Activated T-cell treated with anti-CD3 and anti-CD28 coated beads, Interleukin-2, amount 50 U/mL, for 1 hour (primary cell): ENCODE data around the gene SP7.
"Not testable (repeated sequence)": the region's sequence is repeated elsewhere in the genome, so short reads cannot be mapped to it uniquely, and the experiment has no call there.

Source experiments
- DNase-seq: peaks from one replicate; pipeline ENCODE4 v3.0.0-alpha.2; 2020

The SP7 gene

DNA sequence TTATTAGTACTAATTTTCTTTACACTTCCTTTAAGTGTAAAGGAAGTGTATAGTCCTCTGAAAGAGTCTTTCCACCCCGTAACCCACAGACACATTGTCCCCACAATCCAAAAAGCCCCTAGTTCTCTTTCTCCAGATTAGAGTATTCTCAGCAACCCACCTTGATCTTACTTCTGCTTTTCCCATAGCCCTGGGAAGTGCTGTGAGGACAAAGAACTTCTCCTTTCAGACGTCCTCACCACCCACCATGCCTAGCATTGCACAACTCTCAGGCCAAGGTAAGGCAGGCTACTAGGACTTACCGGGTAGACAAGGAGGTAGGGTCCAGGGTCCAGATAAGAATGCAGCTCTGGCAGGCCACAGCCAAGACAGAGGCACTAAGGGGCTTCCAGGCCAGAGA lies 22.2 kb downstream of the SP7 start:
- no peak for DNase-seq

DNA sequence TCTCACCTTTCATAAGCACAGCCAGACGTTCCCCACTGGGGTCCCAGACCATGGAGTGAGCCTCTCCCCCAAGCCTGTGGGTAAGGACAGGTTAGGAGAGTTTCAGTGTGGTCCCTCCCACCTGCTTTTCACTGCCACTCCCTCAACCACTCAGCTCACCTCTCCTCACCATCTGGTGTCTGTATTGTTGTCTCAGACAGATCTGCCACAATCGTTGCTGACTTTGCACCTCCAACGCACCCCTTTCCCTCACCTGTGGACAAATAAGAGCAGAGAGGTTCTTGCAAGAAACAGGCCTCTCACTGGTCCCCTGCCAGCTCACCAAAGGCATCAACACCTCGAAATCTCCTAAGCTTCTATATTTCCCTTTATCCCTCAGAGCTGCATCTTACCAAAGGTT lies 27.9 kb downstream of the SP7 start:
- no peak for DNase-seq

DNA sequence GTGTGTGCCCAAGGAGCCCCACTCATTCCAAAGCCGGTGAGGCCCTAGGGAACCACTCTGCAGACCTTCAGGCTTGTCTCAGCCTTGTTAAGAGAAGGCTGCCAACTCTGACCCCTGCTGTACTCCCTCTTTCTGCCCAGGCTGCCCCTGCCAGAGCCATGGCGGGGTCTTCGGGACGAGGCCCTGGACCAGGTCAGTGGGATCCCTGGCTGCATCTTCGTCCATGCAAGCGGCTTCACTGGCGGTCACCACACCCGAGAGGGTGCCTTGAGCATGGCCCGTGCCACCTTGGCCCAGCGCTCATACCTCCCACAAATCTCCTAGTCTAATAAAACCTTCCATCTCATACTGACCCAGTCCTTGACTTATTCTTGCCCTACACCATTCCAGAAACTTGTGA lies 29.3 kb downstream of the SP7 start:
- no peak for DNase-seq

DNA sequence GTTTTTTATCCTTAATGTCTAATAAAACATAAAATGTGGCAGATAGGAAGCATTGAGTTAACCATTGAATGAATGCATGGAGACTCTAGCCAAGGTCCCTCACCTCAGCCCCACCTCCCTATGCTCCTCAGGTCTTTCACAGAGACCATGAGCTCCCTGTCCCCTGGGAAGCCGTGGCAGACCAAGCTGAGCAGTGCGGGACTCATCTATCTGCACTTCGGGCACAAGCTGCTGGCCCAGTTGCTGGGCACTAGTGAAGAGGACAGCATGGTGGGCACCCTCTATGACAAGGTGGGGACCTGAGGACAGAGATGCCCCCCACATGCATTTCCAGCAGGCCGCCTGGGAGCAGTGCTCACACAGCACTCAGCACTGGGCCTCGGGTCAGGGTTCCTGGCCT lies 33.3 kb downstream of the SP7 start:
- no peak for DNase-seq

DNA sequence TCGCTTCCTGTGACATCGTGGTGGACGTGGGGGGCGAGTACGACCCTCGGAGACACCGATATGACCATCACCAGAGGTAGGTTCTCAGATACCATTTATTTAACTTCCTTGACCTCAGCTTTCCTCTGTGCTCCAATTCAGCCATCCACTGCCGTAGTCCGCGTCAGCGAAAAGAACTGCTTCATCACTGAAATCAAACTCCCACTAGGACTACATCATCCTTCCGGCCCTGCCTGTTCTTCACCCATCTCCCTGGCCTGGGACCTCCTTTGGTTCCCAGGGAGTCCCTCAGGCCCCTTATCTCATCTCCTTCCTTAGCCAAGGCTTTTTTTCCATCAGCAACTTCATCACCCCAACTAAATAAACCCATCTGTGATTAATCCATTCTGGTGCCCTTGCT lies 36.0 kb downstream of the SP7 start:
- DNase-seq = no peak

DNA sequence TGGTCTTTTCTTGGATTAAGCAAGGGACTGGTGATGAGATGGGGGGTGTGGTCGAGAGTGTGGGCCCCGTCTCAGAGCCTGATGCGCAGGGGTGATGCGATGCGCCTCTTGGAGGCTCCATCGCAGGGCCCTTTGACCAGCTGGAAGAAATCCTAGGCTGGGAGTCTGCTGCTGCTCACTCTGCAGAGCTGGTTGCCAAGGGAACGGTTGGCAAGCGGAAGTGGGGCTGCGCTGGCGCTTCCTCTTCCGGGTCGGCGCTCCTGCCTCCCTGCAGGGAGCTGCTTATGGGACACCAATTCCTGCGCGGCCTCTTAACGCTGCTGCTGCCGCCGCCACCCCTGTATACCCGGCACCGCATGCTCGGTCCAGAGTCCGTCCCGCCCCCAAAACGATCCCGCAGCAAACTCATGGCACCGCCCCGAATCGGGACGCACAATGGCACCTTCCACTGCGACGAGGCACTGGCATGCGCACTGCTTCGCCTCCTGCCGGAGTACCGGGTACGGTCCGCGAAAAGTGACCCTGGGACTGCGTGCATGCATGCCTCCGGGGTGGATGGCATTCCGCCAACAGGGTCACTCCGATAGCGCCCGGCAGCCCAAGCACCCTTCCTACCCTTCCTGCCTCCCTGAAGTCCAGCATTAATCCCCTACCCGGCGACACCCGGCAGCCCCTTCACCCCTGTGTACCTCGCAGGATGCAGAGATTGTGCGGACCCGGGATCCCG lies 36.5 kb downstream of the SP7 start, which contains the start of gene MYG1:
Gene MYG1 (plus strand): TSS at position 242 of the 727 bp plus-strand sequence. CDS start 43 bp downstream, at position 285.
- DNase-seq = peak; percentile 81

DNA sequence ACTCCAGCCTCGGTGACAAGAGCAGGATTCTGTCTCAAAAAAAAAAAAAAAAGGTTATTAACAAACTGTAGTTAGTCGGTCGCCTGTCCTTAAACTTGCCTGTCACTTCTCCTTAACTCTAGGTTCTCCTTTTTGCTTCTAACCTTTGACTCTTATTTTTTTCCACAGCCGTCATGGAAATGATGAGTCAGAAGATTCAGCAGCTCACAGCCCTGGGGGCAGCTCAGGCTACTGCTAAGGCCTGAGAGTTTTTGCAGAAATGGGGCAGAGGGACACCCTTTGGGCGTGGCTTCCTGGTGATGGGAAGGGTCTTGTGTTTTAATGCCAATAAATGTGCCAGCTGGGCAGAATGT lies 37.1 kb downstream of the SP7 start:
- no peak for DNase-seq

DNA sequence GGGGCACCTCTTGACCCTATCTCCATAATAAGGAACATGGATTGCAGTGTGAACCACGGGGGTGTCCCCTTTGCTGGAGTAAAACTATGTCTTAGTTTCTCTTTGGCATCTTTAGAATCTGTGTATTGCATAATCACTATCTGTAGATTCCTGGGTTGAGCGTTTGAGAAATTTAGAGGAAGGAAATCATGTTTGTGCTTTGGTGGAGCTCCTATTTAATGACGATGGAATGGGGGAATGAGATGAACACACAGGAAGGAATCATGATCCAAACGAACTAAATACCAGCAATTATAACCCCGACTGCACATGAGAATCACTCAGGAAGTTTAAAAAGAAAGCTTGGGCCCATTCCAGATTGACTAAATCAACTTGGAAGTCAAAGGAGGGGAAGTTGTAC lies 38.0 kb downstream of the SP7 start:
- no peak for DNase-seq

DNA sequence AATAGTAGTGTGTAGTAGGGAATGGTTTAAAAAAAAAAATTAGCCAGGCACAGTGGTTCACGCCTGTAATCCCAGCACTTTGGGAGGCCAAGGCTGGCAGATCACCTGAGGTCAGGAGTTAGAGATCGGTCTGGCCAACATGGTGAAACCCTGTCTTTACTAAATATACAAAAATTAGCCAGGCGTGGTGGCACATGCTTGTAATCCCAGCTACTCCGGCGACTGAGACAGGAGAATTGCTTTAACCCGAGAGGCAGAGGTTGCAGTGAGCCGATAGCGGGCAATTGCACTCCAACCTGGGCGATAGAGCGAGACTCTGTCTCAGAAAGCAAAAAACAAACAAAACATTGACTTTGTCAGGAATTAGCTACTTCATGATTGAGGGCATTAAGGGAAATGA lies 39.0 kb downstream of the SP7 start:
- DNase-seq = not testable (repeated sequence)

DNA sequence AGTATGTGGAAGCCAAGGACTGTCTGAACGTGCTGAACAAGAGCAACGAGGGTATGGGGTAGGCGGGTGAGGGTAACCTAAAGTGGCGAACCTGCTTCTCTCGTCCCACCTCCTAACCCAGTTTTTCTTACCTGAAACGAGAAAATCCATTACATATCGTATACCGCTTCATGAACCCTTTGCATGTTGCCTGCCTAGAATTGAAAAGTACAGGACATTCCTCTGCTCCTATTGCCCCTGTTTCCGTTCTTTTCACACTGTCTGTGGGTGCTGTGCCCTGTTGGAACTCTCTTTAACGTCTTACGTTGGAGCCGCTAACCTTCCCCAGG lies 40.3 kb downstream of the SP7 start:
- DNase-seq = no peak

DNA sequence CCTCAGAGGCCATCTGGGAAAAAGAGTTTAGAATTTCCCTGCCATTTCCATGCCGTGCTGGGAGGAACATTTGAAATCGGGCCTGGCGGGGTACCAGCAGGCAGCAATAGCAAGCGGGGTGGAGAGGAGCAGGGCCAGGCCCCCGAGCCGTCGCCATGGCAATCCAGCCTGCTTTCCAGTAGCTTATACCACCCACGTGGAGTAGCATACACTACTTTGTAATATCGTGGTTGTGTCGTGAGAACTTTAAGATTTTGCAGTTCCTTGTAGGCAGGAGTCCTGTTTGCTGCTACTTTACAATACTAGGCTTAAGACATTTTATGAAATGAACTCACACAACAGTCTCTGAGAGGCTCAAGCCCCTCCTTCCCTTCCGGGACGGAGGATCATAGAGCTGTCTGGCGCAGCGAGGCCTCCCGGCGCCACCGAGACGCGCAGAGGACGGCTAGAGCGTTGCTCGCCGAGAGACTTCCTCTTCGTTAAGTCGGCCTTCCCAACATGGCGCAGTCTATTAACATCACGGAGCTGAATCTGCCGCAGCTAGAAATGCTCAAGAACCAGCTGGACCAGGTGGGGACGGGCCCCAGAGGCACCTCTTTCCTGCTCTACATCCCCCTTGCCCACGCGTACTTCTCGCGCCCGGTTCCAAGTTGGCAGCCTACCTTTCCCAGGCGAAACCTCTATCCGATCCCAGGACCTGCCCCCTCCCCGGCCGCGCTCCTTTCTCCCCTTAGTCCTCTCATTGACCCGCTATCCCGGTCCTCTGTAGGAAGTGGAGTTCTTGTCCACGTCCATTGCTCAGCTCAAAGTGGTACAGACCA lies 40.9 kb downstream of the SP7 start, which contains the start of gene PFDN5:
Gene PFDN5 (plus strand): TSS at position 473 of the 821 bp plus-strand sequence. CDS start 26 bp downstream, at position 499.
- peak; percentile 82 for DNase-seq

DNA sequence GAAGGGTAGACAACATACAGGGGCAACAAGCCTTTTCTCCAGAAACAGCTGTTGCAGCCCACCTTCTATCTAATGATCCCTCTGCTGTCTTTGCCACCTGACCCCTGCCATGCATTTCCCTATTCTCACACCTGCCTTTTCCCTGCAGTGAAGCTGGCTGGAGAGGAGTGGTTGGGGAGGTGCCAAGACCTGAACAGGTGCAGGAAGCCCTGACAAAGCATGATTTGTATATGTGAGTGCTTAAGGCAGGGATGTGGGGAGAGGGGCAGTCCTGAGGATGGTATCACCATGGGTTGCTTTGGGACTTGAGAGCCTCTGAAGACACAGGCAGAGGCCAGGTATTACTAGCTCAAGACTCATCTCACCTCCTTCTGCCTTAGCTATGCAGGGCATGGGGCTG lies 43.7 kb downstream of the SP7 start:
- no peak for DNase-seq

DNA sequence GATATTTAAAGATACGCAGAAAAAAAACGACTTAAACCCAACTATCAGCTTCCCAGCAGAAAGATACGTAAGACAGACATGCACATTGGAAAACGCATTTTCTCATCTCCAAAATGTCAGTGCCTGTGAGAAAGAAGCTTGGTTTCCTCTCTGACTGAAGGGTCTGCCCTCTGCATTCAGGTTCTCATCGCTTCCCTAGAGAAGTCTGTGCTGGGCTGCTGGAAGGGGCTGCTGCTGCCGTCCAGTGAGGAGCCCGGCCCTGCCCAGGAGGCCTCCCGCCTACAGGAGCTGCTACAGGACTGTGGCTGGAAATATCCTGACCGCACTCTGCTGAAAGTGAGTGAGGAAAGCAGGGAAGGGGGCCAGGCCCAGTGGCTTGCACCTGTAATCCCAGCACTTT lies 45.5 kb downstream of the SP7 start:
- no peak for DNase-seq

DNA sequence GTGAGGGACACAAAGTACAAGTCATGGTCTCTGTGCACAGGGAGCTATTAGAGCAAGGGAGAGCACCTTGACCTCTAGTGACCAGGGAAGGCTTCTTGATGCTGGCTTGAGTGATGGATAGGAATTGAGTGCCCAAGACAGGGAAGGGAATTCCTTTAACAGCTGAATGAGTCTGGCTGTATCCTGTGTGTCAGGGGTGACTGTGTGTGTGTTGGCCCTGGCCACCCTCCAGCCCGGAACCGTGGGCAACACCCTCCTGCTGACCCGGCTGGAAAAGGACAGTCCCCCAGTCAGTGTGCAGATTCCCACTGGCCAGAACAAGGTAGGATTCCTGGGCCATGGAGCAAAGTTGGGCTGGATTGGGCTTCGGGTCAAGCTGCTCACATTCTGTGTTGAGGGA lies 46.3 kb downstream of the SP7 start:
- DNase-seq = no peak

DNA sequence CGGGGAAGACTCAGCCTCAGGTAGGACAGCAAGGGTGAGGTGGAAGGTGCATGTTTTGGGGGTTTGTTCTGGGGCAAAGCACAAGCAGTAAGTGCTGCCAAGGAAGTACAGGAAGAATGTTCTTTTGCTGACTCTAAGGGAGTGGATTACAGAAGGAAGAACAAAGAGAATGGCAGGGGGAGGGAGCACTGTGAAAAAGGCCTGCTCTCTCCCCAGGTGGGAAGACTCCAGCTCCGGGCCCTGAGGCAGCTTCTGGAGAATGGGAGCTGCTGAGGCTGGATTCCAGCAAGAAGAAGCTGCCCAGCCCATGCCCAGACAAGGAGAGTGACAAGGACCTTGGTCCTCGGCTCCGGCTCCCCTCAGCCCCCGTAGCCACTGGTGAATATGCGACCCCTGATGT lies 47.8 kb downstream of the SP7 start:
- DNase-seq = no peak

DNA sequence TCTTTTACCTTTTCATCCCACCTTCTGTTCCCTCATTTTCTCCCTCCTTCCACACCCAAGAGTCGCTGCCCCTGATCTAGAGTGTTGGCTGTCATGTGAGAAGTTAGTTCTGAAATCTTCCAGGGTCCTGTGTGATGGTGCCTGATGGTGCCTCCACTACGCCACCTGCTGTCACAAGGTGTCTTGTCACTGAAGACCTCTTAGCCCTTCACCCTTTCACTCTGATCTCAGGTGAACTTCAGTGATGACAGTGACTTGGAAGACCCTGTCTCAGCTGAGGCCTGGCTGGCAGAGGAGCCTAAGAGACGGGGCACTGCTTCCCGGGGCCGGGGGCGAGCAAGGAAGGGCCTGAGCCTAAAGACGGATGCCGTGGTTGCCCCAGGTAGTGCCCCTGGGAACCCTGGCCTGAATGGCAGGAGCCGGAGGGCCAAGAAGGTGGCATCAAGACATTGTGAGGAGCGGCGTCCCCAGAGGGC lies 48.4 kb downstream of the SP7 start:
- peak; percentile 74 for DNase-seq

DNA sequence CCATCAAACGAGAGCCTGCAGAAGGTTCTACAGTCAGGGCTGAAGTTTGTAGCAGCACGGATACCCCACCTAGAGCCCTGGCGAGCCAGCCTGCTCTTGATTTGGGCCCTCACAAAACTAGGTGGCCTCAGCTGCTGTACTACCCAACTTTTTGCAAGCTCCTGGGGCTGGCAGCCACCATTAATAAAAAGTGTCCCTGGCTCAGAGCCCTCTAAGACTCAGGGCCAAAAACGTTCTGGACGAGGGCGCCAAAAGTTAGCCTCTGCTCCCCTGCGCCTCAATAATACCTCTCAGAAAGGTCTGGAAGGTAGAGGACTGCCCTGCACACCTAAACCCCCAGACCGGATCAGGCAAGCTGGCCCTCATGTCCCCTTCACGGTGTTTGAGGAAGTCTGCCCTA lies 49.7 kb downstream of the SP7 start:
- DNase-seq = no peak

DNA sequence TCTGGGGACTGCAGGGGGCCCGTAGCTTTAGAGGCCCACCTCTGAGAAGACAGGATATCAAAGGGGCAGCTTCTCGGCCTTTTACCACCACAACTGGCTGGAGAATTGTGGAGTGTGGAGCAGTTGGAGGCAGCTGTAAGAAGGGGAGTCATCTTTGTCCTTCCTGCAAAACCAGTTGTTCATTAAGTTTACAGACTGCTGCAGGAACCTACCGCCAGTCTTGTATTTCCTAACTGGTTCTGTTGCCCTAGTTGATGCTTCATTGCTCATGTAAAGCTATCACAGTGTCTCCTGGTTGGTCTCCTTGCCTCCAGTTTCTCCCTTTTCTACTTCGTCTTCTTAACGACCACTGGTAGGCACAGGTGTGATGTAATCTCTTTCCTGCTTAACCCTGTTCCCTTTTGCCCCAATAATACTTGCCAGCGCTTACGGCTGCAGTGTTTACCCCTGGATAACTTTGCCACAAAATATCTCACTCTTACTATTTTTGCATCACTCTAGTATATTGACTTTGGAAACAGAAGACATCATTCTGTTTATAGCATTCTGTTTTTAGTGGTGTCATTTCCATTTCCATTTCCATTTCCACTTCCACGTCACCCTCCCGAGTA lies 56.2 kb downstream of the SP7 start:
- DNase-seq = no peak

DNA sequence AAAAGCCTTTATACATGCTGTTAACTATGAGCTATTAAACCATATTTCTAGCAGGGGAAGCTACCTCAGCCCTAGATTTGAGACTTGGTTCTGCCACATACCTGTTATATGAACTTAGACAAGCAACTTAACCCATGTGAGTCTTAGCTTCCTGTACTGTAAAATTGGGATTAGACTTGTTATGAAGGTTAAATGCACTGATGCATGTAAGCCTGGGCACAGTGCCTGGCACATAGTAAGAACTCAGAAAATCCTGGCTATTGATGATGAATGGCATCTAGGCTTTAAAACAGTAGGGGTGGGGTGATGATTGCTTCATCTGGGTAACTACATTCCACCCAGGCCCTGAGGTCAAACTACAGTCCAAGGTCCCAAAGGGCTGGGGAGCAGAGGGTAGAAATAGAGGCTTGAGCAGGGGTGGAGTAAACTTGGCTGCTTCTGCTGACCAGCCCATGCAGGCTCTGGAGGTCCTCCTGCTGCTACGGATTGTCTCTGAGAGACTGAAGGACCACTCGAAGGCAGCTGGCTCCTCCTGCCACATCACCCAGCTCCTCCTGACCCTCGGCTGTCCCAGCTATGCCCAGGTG lies 56.8 kb downstream of the SP7 start:
- DNase-seq = no peak

DNA sequence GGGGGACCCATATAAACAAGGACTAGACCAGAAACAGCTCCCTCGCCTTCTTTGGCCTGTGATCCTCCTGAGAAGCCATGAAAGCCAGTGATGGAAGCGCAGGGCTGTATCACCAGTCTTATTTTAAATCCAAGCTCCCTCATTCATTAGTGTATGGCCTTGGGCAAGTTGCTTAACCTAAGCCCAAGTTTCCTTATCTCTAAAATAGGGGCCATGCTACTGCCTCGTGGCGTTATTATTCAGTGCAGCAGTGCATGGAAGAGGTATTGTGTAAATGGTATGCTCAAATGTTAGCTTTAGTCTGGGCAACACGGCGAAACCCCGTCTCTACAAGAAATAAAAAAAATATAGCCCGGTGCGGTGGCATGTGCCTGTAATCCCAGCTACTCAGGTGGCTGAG lies 58.2 kb downstream of the SP7 start:
- no peak for DNase-seq
